ENCODE data around the gene VARS1. TPM values are rescaled to one million over a fixed set of nuclear protein-coding genes. Genes with fewer than 3 reads are reported as not detected.

VARS1 gene
- total and polyA plus RNA-seq, 2 of the 8 experiments (the other 6 are each of a cell fraction or from before 2014, with no cell fraction given), result 53.5 to 162 TPM

DNA sequence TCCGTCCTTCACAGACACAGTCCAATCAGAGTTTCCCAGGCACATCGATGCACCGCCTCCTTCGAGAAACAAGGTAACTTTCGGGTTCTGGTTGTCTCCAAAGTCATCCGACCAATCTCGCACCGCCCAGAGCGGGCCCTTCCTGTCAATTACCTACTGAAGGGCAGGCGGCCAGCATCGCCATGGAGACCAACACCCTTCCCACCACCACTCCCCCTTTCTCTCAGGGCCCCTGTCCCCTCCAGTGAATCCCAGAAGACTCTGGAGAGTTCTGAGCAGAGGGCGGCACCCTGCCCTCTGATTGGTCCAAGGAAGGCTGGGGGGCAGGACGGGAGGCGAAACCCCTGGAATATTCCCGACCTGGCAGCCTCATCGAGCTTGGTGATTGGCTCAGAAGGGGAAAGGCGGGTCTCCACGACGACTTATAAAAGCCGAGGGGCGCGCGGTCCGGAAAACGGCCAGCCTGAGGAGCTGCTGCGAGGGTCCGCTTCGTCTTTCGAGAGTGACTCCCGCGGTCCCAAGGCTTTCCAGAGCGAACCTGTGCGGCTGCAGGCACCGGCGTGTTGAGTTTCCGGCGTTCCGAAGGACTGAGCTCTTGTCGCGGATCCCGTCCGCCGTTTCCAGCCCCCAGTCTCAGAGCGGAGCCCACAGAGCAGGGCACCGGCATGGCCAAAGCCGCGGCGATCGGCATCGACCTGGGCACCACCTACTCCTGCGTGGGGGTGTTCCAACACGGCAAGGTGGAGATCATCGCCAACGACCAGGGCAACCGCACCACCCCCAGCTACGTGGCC lies 31.9 kb upstream of the VARS1 start, which contains the start of gene HSPA1B (continued):
- TF ChIP-seq, protein P1, sequence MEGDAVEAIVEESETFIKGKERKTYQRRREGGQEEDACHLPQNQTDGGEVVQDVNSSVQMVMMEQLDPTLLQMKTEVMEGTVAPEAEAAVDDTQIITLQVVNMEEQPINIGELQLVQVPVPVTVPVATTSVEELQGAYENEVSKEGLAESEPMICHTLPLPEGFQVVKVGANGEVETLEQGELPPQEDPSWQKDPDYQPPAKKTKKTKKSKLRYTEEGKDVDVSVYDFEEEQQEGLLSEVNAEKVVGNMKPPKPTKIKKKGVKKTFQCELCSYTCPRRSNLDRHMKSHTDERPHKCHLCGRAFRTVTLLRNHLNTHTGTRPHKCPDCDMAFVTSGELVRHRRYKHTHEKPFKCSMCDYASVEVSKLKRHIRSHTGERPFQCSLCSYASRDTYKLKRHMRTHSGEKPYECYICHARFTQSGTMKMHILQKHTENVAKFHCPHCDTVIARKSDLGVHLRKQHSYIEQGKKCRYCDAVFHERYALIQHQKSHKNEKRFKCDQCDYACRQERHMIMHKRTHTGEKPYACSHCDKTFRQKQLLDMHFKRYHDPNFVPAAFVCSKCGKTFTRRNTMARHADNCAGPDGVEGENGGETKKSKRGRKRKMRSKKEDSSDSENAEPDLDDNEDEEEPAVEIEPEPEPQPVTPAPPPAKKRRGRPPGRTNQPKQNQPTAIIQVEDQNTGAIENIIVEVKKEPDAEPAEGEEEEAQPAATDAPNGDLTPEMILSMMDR (IDR thresholded peaks at IDR 0.05; ENCODE audit: control extremely low read depth in 1 of 3, insufficient read depth in 1 of 3, low read depth in 1 of 3, low read length in 3 of 3), result no peak
- TF ChIP-seq SRF (IDR thresholded peaks at IDR 0.05; ENCODE audit: low read depth, low read length) (no peak), SP1 (IDR thresholded peaks at IDR 0.05; ENCODE audit: low read depth, low read length) (peak; percentile 72; the same call in 1 of the 2 replicates), ASH2L (IDR thresholded peaks at IDR 0.05; ENCODE audit: low read length) (no peak), TBP (IDR thresholded peaks at IDR 0.05; ENCODE audit: low read depth, low read length) (peak; percentile 97), CBX8 (IDR thresholded peaks at IDR 0.05; ENCODE audit: borderline replicate concordance, low read depth, low read length) (no peak), JUND (IDR thresholded peaks at IDR 0.05; ENCODE audit: low read length) (no peak), NRF1 (IDR thresholded peaks at IDR 0.05; ENCODE audit: low read depth, low read length) (no peak; the same call in 1 of the 2 replicates), NANOG (IDR thresholded peaks at IDR 0.05; ENCODE audit: insufficient read depth, low read depth, low read length, poor library complexity, severe bottlenecking) (no peak), KDM4A (IDR thresholded peaks at IDR 0.05; ENCODE audit: low read depth, low read length, severe bottlenecking) (no peak), CTBP2 (IDR thresholded peaks at IDR 0.05; ENCODE audit: borderline replicate concordance, insufficient read depth, insufficient read length, low read length) (no peak), KDM1A (IDR thresholded peaks at IDR 0.05; ENCODE audit: borderline replicate concordance, low read length) (no peak), EGR1 (IDR thresholded peaks at IDR 0.05; ENCODE audit: borderline replicate concordance, low read depth, low read length) (no peak), SIRT6 (IDR thresholded peaks at IDR 0.05; ENCODE audit: low read length) (no peak), BACH1 (IDR thresholded peaks at IDR 0.05; ENCODE audit: low read length) (no peak), POU5F1 (IDR thresholded peaks at IDR 0.05; ENCODE audit: low read depth, low read length) (no peak), TEAD4 (IDR thresholded peaks at IDR 0.05; ENCODE audit: low read depth, low read length) (no peak), SIN3A (conservative IDR thresholded peaks at IDR 0.05 in 1 of 2, IDR thresholded peaks at IDR 0.05 in 1 of 2; ENCODE audit: low read depth in 1 of 2, low read length in 2 of 2) (peak in 1 of 2 experiments; percentile 68; a peak in 2 of 4 replicates), SP4 (IDR thresholded peaks at IDR 0.05; ENCODE audit: low read length) (peak; percentile 52; the same call in 1 of the 2 replicates)
- TF ChIP-seq, protein P2, sequence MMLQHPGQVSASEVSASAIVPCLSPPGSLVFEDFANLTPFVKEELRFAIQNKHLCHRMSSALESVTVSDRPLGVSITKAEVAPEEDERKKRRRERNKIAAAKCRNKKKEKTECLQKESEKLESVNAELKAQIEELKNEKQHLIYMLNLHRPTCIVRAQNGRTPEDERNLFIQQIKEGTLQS (IDR thresholded peaks at IDR 0.05; ENCODE audit: insufficient read depth, low read depth, low read length), result no peak
- TF ChIP-seq, protein P3, sequence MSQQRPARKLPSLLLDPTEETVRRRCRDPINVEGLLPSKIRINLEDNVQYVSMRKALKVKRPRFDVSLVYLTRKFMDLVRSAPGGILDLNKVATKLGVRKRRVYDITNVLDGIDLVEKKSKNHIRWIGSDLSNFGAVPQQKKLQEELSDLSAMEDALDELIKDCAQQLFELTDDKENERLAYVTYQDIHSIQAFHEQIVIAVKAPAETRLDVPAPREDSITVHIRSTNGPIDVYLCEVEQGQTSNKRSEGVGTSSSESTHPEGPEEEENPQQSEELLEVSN (IDR thresholded peaks at IDR 0.05), result peak; percentile 58
